ENCODE results near the gene PTMA. TPM values are rescaled to one million over a fixed set of nuclear protein-coding genes. Genes with fewer than 3 reads are reported as not detected.

The PTMA gene
- total and polyA plus RNA-seq, 9 of the 15 experiments (the other 6 are each of a cell fraction or from before 2014, with no cell fraction given), result 429 to 2,322 (median 1,578) TPM

GRCh38 chr2:231691251-231691772 lies 17.0 kb upstream of the PTMA start:
- in situ Hi-C loops (cut with MboI) (no loop called here), intact Hi-C loops (cut with micrococcal nuclease) (no loop called here)
- no peaks in the 10 kb centered on the region for H3K9me3 ChIP-seq (replicated peaks; ENCODE audit: control insufficient read depth, insufficient read depth, low read depth, low read length)
- ChIA-PET POLR2A (interaction anchor here (1.2 to 9.5 kb wide), 2 partner anchors 15 to 23 kb away, joined by 3 to 90 read pairs; partner anchors contain the start of gene PTMA), CTCF (ENCODE audit: low intra/inter-chr PET ratio) (no interaction called here)
- no peak for ATAC-seq
- H2AFZ ChIP-seq (ENCODE audit: low read depth, low read length), result no peak overlapping the region
- H3K79me2 ChIP-seq (ENCODE audit: control insufficient read depth, insufficient read depth, low read length), result no peaks in the 10 kb centered on the region
- no peaks in the 10 kb centered on the region for H4K20me1 ChIP-seq (replicated peaks; ENCODE audit: control insufficient read depth, insufficient read depth, low read length)
- no peaks in the 10 kb centered on the region for H3K9me1 ChIP-seq (ENCODE audit: control insufficient read depth, insufficient read depth, low read length)
- no peak for DNase-seq (ENCODE audit: extremely low read depth in 1 of 4, low spot score in 3 of 4)
- TF ChIP-seq THRB (CRISPR knock-in tag; conservative IDR thresholded peaks at IDR 0.05), result no peak
- TF ChIP-seq DMBX1 (CRISPR knock-in tag; IDR thresholded peaks at IDR 0.05; ENCODE audit: borderline replicate concordance), result no peak
- TF ChIP-seq ZNF3 (CRISPR knock-in tag; IDR thresholded peaks at IDR 0.05), result no peak
- TF ChIP-seq GTF2A2 (tag; IDR thresholded peaks at IDR 0.05), result no peak
- no peak for TF ChIP-seq HDAC1 (IDR thresholded peaks at IDR 0.05)
- TF ChIP-seq CREM (IDR thresholded peaks at IDR 0.05; ENCODE audit: low read depth), result no peak
- TF ChIP-seq STAT5B (CRISPR knock-in tag; IDR thresholded peaks at IDR 0.05), result no peak
- TF ChIP-seq CREBBP (IDR thresholded peaks at IDR 0.05; ENCODE audit: low read depth, low read length), result no peak
- no peak for TF ChIP-seq PCBP2 (IDR thresholded peaks at IDR 0.05; ENCODE audit: low read depth, low read length, poor library complexity, severe bottlenecking)
- 0 out of 4 replicates have a peak overlapping the region, but pooled peaks of 1 of the 2 experiments have one; percentile 68 for H3K9ac ChIP-seq (ENCODE audit: insufficient read depth in 1 of 2, low read depth in 2 of 2, low read length in 2 of 2)
- H3K4me3 ChIP-seq, result no peak overlapping the region
- no peaks in the 10 kb centered on the region for H3K36me3 ChIP-seq (ENCODE audit: control insufficient read depth, insufficient read depth, low read length)
- no peak overlapping the region for H3K27ac ChIP-seq (ENCODE audit: extremely low read depth, low read depth, low read length)
- FAIRE-seq, result no peak
- 22% methylated on average over 4 of the region's 9 CpGs for WGBS (ENCODE audit: insufficient coverage, low coverage, missing lambda C conversion rate)
- H3K4me2 ChIP-seq (ENCODE audit: insufficient read depth, low read length), result no peak overlapping the region
- BruUV-seq (replicated peaks), result no TSS peak
- peaks cover 2 to 13% of the 10 kb centered on the region in 2 experiments; a peak in 2 of 5 replicates for H3K4me1 ChIP-seq (replicated peaks in 1 of 2; ENCODE audit: control insufficient read depth in 2 of 2, insufficient read depth in 2 of 2, low read length in 2 of 2)
- no peaks in the 10 kb centered on the region for H3K27me3 ChIP-seq (ENCODE audit: control insufficient read depth in 2 of 2, insufficient read depth in 2 of 2, low read length in 2 of 2)

All from K562 (cell line).